ENCODE data around the gene FIG4. TPM values are rescaled to one million over a fixed set of nuclear protein-coding genes. Genes with fewer than 3 reads are reported as not detected.

Gene FIG4
- total and polyA plus RNA-seq, 3 donors from 2014 or later = 16.8 to 25.7 (median 19.7) TPM

DNA sequence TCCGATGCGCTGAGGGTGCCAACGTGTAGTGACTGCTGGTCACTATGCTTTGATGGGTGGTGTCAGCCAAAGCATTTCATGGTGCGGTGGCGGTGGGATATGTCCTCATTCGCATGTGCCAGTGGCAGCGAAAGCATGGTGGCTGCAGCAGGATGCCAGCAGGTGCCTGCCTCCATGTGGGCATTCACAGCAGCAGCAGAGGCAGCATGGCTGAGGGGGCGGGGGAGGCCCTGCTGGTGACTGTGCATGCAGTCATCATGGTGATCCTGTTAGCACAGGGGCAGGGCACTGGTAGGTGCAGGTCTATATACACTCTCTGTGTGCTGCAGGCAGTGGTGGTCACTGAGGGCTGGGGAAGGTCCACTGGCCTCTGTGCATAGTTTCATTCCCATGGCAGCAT, 22.0 kb downstream of the FIG4 start:
- no peaks in the 10 kb centered on the region for H3K4me1 ChIP-seq
- no peak overlapping the region for H3K27ac ChIP-seq
- no peak overlapping the region for H3K4me3 ChIP-seq
- no peaks in the 10 kb centered on the region for H3K9me3 ChIP-seq
- intact Hi-C loops (cut with DNase I; ENCODE audit: low total_unique reads) = no loop called here
- no peaks in the 10 kb centered on the region for H3K27me3 ChIP-seq
- no peak for TF ChIP-seq POLR2A (IDR thresholded peaks at IDR 0.05)
- TF ChIP-seq, protein P1, sequence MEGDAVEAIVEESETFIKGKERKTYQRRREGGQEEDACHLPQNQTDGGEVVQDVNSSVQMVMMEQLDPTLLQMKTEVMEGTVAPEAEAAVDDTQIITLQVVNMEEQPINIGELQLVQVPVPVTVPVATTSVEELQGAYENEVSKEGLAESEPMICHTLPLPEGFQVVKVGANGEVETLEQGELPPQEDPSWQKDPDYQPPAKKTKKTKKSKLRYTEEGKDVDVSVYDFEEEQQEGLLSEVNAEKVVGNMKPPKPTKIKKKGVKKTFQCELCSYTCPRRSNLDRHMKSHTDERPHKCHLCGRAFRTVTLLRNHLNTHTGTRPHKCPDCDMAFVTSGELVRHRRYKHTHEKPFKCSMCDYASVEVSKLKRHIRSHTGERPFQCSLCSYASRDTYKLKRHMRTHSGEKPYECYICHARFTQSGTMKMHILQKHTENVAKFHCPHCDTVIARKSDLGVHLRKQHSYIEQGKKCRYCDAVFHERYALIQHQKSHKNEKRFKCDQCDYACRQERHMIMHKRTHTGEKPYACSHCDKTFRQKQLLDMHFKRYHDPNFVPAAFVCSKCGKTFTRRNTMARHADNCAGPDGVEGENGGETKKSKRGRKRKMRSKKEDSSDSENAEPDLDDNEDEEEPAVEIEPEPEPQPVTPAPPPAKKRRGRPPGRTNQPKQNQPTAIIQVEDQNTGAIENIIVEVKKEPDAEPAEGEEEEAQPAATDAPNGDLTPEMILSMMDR (IDR thresholded peaks at IDR 0.05) = no peak
- H3K36me3 ChIP-seq (ENCODE audit: low read depth, missing control alignments) = no peaks in the 10 kb centered on the region
- WGBS, 2 donors = 90 to 91% methylated on average over 7 to 8 of the region's 8 CpGs
- DNase-seq = no peak

- TF ChIP-seq, protein P1 (IDR thresholded peaks at IDR 0.05) = no peak
- TF ChIP-seq POLR2A (IDR thresholded peaks at IDR 0.05) = no peak
- Histone ChIP-seq H3K36me3 (ENCODE audit: low read depth, missing control alignments) (no peaks in the 10 kb centered on the region), H3K27me3 (no peaks in the 10 kb centered on the region), H3K4me3 (no peak overlapping the region), H3K4me1 (no peaks in the 10 kb centered on the region), H3K27ac (no peak overlapping the region), H3K9me3 (no peaks in the 10 kb centered on the region)
- intact Hi-C loops (cut with DNase I; ENCODE audit: low total_unique reads) = no loop called here
- WGBS, 2 donors = 82 to 86% methylated on average over 3 of the region's 3 CpGs
- DNase-seq = no peak
Observed at GRCh38 chr6:109714166-109714565, 23.1 kb downstream of the FIG4 start.

- no peak overlapping the region for H3K4me3 ChIP-seq
- H3K27ac ChIP-seq = no peak overlapping the region
- intact Hi-C loops (cut with DNase I; ENCODE audit: low total_unique reads) = no loop called here
- no peaks in the 10 kb centered on the region for H3K36me3 ChIP-seq (ENCODE audit: low read depth, missing control alignments)
- DNase-seq = no peak
- no peaks in the 10 kb centered on the region for H3K9me3 ChIP-seq
- no peak for TF ChIP-seq POLR2A (IDR thresholded peaks at IDR 0.05)
- TF ChIP-seq, protein P1 (IDR thresholded peaks at IDR 0.05) = no peak
- 88 to 95% methylated on average over 1 of the region's 1 CpG for WGBS, 2 donors
- no peaks in the 10 kb centered on the region for H3K4me1 ChIP-seq
- H3K27me3 ChIP-seq = no peaks in the 10 kb centered on the region
Observed at GRCh38 chr6:109714611-109715010, 23.5 kb downstream of the FIG4 start.

GRCh38 chr6:109715616-109716015, 24.5 kb downstream of the FIG4 start:
- Histone ChIP-seq H3K4me3 (no peak overlapping the region), H3K36me3 (ENCODE audit: low read depth, missing control alignments) (no peaks in the 10 kb centered on the region), H3K9me3 (no peaks in the 10 kb centered on the region), H3K27ac (no peak overlapping the region), H3K27me3 (no peaks in the 10 kb centered on the region), H3K4me1 (no peaks in the 10 kb centered on the region)
- no peak for TF ChIP-seq POLR2A (IDR thresholded peaks at IDR 0.05)
- no peak for DNase-seq
- intact Hi-C loops (cut with DNase I; ENCODE audit: low total_unique reads) = no loop called here
- 89 to 91% methylated on average over 2 of the region's 2 CpGs for WGBS, 2 donors

DNA sequence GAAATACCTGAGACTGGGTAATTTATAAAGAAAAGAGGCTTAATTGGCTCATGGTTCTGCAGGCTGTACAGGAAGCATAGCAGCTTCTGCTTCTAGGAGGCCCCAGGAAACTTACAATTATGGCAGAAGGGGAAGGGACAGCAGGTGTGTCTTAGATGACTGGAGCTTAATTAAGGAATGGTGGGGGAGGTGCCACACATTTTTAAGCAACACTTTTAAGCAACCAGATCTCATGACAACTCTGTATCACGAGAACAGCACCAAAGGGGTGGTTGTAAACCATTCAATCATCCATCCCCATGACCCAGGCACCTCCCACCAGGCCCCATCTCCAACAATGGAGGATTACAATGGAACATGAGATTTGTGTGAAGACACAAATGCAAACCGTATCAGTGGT, 26.9 kb downstream of the FIG4 start:
- Histone ChIP-seq H3K9me3 (no peaks in the 10 kb centered on the region), H3K27me3 (no peaks in the 10 kb centered on the region), H3K27ac (no peak overlapping the region), H3K4me1 (no peaks in the 10 kb centered on the region), H3K4me3 (no peak overlapping the region), H3K36me3 (ENCODE audit: low read depth, missing control alignments) (no peaks in the 10 kb centered on the region)
- TF ChIP-seq POLR2A (IDR thresholded peaks at IDR 0.05) = no peak
- TF ChIP-seq, protein P1 (IDR thresholded peaks at IDR 0.05) = no peak
- WGBS, 2 donors = 81 to 89% methylated on average over 2 of the region's 2 CpGs
- no peak for DNase-seq
- intact Hi-C loops (cut with DNase I; ENCODE audit: low total_unique reads) = no loop called here
